Measurements from ENCODE around the gene SPTBN4. TPM values are rescaled to one million over a fixed set of nuclear protein-coding genes. Genes with fewer than 3 reads are reported as not detected.

SPTBN4 gene
- total and polyA plus RNA-seq, 10 of the 15 experiments (the other 5 are each of a cell fraction or from before 2014, with no cell fraction given): 0.04 to 1.1 (median 0.34) TPM; not detected in 1

DNA sequence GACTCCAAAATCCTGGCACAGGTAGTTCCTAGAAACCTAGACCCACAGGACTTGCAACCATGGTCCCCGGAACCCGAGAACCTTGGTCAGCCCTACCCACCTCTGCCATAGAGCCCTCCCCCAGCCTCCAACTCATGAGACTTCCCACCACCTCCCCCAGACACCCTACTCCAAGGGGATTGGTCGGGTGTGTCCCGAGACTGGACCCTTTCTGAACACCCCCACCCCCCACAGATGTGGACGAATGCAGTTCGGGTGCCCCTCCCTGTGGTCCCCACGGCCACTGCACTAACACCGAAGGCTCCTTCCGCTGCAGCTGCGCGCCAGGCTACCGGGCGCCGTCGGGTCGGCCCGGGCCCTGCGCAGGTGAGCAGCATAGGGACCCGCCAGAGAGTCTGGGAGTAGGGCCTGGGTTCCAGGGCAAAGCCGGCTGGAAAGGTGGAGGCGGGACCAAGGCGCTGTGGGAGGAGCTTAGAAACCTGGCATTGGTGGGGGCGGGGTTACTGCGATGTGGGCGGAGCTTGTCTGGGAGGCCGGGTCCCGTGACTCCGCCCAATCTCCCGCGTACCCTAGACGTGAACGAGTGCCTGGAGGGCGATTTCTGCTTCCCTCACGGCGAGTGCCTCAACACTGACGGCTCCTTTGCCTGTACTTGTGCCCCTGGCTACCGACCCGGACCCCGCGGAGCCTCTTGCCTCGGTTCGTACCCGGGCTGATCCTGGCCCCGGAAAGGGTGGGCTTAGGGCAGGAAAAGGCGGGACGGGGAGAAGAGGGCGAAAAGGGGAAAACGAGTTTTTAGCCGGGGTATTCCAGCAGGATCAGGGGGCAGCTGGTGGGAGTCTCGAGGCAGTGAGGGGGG, 146.3 kb downstream of the SPTBN4 start (continued):
- TF ChIP-seq E2F8 (IDR thresholded peaks at IDR 0.05; ENCODE audit: low read depth, partially characterized antibody) (peak; percentile 58), RELB (IDR thresholded peaks at IDR 0.05; ENCODE audit: low read depth) (peak; percentile 39; the same call in 1 of the 2 replicates), SREBF1 (IDR thresholded peaks at IDR 0.05; ENCODE audit: low read length) (no peak), SP1 (IDR thresholded peaks at IDR 0.05; ENCODE audit: low read depth, low read length) (peak; percentile 31), GATAD2B (conservative IDR thresholded peaks at IDR 0.05; ENCODE audit: low read depth) (peak; percentile 26; the same call in 1 of the 2 replicates), LARP7 (IDR thresholded peaks at IDR 0.05) (peak; percentile 41)
- TF ChIP-seq, protein P1, sequence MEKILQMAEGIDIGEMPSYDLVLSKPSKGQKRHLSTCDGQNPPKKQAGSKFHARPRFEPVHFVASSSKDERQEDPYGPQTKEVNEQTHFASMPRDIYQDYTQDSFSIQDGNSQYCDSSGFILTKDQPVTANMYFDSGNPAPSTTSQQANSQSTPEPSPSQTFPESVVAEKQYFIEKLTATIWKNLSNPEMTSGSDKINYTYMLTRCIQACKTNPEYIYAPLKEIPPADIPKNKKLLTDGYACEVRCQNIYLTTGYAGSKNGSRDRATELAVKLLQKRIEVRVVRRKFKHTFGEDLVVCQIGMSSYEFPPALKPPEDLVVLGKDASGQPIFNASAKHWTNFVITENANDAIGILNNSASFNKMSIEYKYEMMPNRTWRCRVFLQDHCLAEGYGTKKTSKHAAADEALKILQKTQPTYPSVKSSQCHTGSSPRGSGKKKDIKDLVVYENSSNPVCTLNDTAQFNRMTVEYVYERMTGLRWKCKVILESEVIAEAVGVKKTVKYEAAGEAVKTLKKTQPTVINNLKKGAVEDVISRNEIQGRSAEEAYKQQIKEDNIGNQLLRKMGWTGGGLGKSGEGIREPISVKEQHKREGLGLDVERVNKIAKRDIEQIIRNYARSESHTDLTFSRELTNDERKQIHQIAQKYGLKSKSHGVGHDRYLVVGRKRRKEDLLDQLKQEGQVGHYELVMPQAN (conservative IDR thresholded peaks at IDR 0.05): 0 out of 2 replicates have a peak, but pooled peaks have one; percentile 42
